ENCODE results near the gene TBC1D2.
"Not testable (repeated sequence)": the region's sequence is repeated elsewhere in the genome, so short reads cannot be mapped to it uniquely, and the experiment has no call there.

The TBC1D2 gene

GRCh38 chr9:98255578-98256296, at the start of gene TBC1D2:
TSS of gene TBC1D2 (minus strand) at chr9:98255649. CDS start at chr9:98255541, 108 bp downstream.
- peak; percentile 92 for DNase-seq (ENCODE audit: low read depth, low spot score)

- DNase-seq (ENCODE audit: low read depth, low spot score), result no peak
Observed at GRCh38 chr9:98304381-98304780, 48.9 kb upstream of the TBC1D2 start.

DNA sequence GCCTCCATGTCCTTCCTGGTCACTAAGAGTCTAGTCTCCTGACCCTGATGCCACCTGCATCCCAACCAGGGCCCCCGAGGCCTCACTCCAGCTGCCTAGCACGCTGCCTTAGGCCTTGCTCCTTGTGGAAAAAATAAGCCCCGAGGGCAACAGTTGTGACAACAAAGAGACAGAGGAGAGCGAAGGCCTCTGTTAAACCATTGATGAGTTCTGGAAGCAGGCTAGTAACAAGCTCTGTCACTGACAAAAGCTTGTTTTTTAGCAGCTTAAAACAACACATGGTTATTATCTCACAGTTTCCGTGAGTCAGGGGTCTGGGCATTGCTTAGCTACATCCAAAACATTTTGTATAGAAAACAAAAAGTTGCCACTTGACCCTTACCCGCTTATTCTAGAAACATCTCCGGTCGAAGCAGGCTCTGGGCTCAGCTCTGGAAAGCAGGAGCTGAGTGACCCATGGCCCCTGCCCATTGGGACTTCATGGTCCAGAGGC, 48.2 kb upstream of the TBC1D2 start:
- no peak for DNase-seq (ENCODE audit: low read depth, low spot score)

- no peak for DNase-seq (ENCODE audit: low read depth, low spot score)
Observed at GRCh38 chr9:98302938-98303632, 47.6 kb upstream of the TBC1D2 start.

- DNase-seq (ENCODE audit: low read depth, low spot score), result no peak
Observed at GRCh38 chr9:98302150-98302549, 46.7 kb upstream of the TBC1D2 start.

DNA sequence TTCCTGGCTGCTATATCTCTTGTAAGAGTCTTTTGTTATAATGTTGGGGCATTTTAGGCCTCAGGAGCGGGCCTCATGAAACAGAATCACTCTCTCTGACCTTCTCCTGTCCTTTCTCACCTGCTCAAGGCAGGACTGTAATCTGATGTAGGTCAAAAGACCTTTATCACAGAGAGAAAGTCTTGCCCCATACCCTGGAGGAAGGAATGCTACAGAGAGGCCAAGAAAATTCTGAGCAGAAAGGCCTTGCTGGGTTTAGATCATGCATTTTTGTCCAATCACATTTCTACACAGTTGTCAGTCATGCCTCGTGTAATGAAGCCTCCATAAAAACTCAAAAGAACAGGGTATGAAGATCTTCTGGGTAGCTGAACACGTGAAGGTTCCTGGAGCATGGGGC, 45.2 kb upstream of the TBC1D2 start:
- no peak for DNase-seq (ENCODE audit: low read depth, low spot score)

- DNase-seq (ENCODE audit: low read depth, low spot score), result no peak
Observed at GRCh38 chr9:98298476-98298875, 43.0 kb upstream of the TBC1D2 start.

- no peak for DNase-seq (ENCODE audit: low read depth, low spot score)
Observed at GRCh38 chr9:98295824-98296223, 40.4 kb upstream of the TBC1D2 start.

DNA sequence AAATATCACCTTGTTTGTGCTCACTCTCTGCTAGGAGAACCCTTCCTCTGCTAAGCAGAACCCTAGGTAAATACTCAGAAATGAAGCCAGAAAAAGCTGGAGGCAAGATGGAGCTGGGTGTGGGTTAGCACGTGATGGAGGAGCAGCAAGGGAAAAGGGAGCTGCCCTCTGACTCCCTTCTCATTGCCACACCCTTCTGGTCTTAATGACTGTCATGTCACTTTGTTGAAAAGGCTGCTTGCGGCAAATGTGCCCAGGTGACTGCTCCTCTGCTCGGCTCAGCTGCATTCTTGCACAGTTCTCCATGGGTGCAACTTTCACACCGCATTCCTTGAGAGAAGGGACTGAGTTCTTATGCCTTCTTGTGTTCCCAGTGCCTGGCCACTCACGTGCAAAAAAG, 36.4 kb upstream of the TBC1D2 start:
- no peak for DNase-seq (ENCODE audit: low read depth, low spot score)

GRCh38 chr9:98290411-98290810, 35.0 kb upstream of the TBC1D2 start:
- DNase-seq (ENCODE audit: low read depth, low spot score), result no peak

DNA sequence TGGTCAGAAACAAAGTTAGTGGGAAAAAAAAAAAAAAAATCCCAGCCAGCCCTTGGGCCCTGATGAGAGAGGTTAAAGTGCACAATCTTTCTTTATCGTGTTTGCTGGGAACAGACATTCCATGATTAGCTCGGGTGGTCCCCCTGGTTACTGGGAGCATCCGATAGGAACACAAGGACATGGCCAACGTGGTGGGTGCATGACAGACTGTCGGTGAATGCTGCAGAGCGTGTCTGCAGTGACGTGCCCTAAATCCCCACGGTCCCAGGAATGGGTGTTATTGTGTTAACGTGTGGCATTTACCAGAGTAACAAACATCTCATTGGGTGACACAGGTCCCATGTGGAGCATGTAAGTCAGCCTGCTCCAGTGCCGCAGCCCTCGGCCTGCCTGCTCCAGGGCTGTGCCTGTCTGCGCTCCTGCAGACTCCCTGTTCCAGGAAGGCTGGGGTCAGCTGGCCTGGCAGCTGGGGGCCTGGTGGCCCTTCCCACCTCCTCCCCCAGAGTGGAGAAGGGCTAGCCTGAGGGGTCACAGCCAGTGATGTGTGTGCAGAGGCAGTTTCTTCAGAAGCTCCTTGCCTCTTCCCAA, 34.3 kb upstream of the TBC1D2 start:
- no peak for DNase-seq (ENCODE audit: low read depth, low spot score)

- no peak for DNase-seq (ENCODE audit: low read depth, low spot score)
Observed at GRCh38 chr9:98288881-98289280, 33.4 kb upstream of the TBC1D2 start.

- no peak for DNase-seq (ENCODE audit: low read depth, low spot score)
Observed at GRCh38 chr9:98287384-98287783, 31.9 kb upstream of the TBC1D2 start.

DNA sequence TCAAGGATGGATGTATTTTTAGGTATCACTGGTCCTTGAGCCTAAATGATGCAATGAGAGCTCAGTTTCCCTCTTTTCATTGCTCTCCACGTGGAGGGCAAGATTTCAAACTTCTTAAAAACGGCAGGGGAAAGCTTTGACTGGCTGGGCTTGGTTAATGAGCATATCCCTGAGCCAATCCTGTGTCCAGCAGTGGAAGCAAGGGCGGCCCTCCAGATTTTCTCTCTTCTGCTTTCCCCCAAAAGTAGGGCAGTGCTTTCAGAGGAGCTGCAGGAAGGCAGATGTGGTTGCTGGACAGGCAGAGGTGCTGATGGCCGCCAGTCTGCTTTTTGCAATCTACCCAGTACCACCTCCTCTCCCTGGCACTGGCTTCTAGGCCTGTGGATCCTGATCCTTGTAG, 30.0 kb upstream of the TBC1D2 start:
- no peak for DNase-seq (ENCODE audit: low read depth, low spot score)

- DNase-seq (ENCODE audit: low read depth, low spot score), result no peak
Observed at GRCh38 chr9:98284754-98285153, 29.3 kb upstream of the TBC1D2 start.

- DNase-seq (ENCODE audit: low read depth, low spot score), result not testable (repeated sequence)
Observed at GRCh38 chr9:98283143-98283542, 27.7 kb upstream of the TBC1D2 start.

DNA sequence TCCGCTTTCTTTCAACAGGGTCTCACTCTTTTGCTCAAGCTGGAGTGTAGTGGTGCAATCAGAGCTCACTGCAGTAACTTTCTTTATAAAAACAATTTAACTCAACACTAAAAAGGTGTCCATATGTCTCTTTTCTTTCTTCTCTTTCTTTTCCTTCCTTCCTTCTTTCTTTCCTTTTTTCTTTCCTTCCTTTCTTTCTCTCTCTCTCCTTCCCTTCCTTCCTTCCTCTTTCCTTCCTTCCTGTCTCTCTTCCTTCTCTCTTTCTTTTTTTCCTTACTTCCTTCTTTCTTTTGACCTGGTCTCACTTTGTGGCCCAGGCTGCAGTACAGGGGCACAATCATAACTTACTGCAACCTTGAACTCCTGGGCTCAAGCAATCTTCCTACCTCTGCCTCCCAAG, 25.8 kb upstream of the TBC1D2 start:
- no peak for DNase-seq (ENCODE audit: low read depth, low spot score)

DNA sequence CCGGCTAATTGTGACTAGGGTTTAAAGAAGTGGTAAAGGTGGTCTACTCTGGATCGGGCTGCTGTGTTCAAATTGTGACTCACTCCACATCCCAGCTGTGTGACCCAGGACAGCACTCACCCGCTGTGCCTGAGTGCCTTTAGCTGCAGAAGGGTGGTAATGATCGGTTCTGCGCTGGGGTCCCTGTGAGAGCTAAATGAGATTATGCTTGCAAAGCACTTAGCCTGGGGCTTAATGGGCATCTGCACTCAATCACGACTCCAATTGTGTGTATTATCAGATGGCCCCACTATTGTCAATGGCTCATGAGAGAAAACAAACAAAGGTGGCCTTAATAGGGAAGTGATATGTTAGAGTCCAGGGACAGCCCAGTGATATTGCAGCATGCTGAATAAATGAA, 25.1 kb upstream of the TBC1D2 start:
- DNase-seq (ENCODE audit: low read depth, low spot score), result no peak

- no peak for DNase-seq (ENCODE audit: low read depth, low spot score)
Observed at GRCh38 chr9:98280162-98280561, 24.7 kb upstream of the TBC1D2 start.

DNA sequence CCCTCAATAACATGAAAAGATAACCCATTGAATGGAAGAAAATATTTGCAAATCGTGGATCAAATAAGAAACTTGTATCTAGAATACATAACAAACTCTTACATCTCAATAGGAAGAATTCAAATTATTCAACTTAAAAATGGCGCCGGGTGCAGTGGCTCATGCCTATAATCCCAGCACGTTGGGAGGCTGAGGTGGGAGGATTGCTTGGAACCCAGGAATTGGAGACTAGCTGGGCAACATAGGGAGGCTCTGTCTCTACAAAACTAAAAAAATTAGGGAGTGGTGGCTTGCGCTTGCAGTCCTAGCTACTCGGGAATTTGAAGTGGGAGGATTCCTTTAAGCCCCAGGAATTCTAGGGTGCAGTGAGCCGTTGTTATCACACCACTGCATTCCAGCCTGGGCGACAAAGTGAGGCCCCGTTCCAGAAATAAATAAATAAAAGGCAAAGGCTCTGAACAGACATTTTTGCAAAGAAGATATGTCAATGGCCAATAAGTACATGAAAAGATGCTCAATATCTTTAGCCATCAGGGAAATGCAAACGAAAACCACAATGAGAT, 21.5 kb upstream of the TBC1D2 start:
- DNase-seq (ENCODE audit: low read depth, low spot score), result no peak

- DNase-seq (ENCODE audit: low read depth, low spot score), result no peak
Observed at GRCh38 chr9:98275159-98275558, 19.7 kb upstream of the TBC1D2 start.

DNA sequence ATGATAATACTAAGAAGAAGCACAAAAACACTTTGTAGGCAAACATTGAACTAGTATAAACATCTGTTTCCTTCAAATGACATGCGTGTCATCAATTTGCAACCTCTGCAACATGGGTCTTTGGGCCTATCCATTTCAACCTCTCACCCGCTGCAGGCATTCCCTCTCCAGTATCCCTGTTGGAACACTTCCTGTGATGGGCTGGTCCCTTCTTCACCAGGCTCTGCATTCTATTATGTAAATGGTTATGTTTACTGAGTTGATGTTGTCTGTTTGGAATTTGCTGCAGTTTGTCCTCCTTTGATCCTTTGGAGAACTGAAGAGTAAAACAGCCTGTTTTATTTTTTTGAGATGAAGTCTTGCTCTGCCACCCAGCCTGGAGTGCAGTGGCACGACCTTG, 16.6 kb upstream of the TBC1D2 start:
- DNase-seq (ENCODE audit: low read depth, low spot score), result no peak
